B cell (primary cell): Measurements from ENCODE around the gene UMOD.

Experiments
- EZH2 ChIP-seq: IDR thresholded peaks from 2 replicates; pipeline ENCODE4 v1.6.1; 2012; ENCODE audit warnings: borderline replicate concordance, low read depth, mild to moderate bottlenecking, moderate library complexity, low read length; ENCODE audit not compliant: insufficient read depth, poor library complexity, severe bottlenecking
- TF ChIP-seq, protein P1 (sequence below): fragments of 200-600 bp; IDR thresholded peaks from one replicate; pipeline ENCODE4 v1.8.0; 2022; ENCODE audit warnings: antibody characterized with exemption, mild to moderate bottlenecking

DNA sequence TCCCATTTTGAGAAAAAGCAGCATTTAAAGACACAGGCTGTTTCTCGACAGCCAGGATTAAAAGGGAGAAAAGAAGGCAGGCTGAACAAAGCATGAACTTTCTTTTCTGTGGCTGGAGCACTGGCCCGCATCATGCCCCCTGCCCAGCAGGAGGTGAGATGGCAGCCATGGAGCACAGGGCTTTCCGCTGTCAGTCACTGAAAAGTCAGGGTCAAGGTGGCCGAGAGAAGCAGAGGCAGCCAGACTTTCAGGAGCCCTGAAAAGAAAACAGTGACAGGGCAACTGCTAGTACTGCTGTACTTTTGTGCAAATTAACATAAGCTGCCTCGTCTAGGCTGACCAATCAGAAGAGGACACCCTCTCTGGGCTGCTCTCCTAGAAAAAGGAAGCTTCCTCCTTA is 19.4 kb downstream of the UMOD start:
- TF ChIP-seq, protein P1, sequence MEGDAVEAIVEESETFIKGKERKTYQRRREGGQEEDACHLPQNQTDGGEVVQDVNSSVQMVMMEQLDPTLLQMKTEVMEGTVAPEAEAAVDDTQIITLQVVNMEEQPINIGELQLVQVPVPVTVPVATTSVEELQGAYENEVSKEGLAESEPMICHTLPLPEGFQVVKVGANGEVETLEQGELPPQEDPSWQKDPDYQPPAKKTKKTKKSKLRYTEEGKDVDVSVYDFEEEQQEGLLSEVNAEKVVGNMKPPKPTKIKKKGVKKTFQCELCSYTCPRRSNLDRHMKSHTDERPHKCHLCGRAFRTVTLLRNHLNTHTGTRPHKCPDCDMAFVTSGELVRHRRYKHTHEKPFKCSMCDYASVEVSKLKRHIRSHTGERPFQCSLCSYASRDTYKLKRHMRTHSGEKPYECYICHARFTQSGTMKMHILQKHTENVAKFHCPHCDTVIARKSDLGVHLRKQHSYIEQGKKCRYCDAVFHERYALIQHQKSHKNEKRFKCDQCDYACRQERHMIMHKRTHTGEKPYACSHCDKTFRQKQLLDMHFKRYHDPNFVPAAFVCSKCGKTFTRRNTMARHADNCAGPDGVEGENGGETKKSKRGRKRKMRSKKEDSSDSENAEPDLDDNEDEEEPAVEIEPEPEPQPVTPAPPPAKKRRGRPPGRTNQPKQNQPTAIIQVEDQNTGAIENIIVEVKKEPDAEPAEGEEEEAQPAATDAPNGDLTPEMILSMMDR, result no peak
- no peak for TF ChIP-seq EZH2
